Umbilical cord (tissue), 2 donors: ENCODE data around the gene TRIO. TPM values are rescaled to one million over a fixed set of nuclear protein-coding genes. Genes with fewer than 3 reads are reported as not detected.

Experiments
- DNase-seq: peaks from one replicate; pipeline ENCODE4 v3.0.0-alpha.2; 2015; ENCODE audit warnings: low spot score
- total RNA-seq: library from RNA; depleted of rRNA; stranded (reverse); fragments of >200 nt; gene quantifications from one replicate; pipeline ENCODE4 v1.2.3, GENCODE V29; 2014; ENCODE audit warnings: low replicate concordance; ENCODE audit not compliant: insufficient read depth

The TRIO gene
- total RNA-seq, 1 donor from 2014 or later = 170 TPM

- no peak for DNase-seq
These were observed 143.7 kb downstream of the TRIO start for GRCh38 chr5:14286574-14287421.

- DNase-seq = peak; percentile 19
These were observed 149.9 kb downstream of the TRIO start for GRCh38 chr5:14292766-14293658.

GRCh38 chr5:14295610-14296009 lies 152.5 kb downstream of the TRIO start:
- DNase-seq = no peak

- no peak for DNase-seq
These were observed 153.6 kb downstream of the TRIO start for GRCh38 chr5:14296533-14297331.

- DNase-seq = no peak
These were observed 154.6 kb downstream of the TRIO start for GRCh38 chr5:14297697-14298096.

- peak; percentile 5 for DNase-seq
These were observed 155.1 kb downstream of the TRIO start for GRCh38 chr5:14298126-14298847.

- no peak for DNase-seq
These were observed 156.5 kb downstream of the TRIO start for GRCh38 chr5:14299666-14300065.

GRCh38 chr5:14301186-14301585 lies 158.0 kb downstream of the TRIO start:
- no peak for DNase-seq

- DNase-seq = no peak
These were observed 159.2 kb downstream of the TRIO start for GRCh38 chr5:14302330-14302729.

GRCh38 chr5:14305045-14305444 lies 161.9 kb downstream of the TRIO start:
- DNase-seq = peak; percentile 16

GRCh38 chr5:14306329-14306815 lies 163.2 kb downstream of the TRIO start:
- DNase-seq = no peak

GRCh38 chr5:14308384-14309154 lies 165.4 kb downstream of the TRIO start:
- no peak for DNase-seq

- DNase-seq = no peak
These were observed 166.1 kb downstream of the TRIO start for GRCh38 chr5:14309199-14309598.

GRCh38 chr5:14309878-14310531 lies 166.9 kb downstream of the TRIO start:
- DNase-seq = no peak

GRCh38 chr5:14310901-14311300 lies 167.8 kb downstream of the TRIO start:
- no peak for DNase-seq

GRCh38 chr5:14313986-14314690 lies 171.0 kb downstream of the TRIO start:
- no peak for DNase-seq

GRCh38 chr5:14316471-14316870 lies 173.3 kb downstream of the TRIO start:
- DNase-seq = no peak

GRCh38 chr5:14319102-14319501 lies 176.0 kb downstream of the TRIO start:
- no peak for DNase-seq

- no peak for DNase-seq
These were observed 178.8 kb downstream of the TRIO start for GRCh38 chr5:14321936-14322335.
